Activated CD4-positive, alpha-beta T cell treated with anti-CD3 and anti-CD28 coated beads for 24 hours (primary cell): Measurements from ENCODE around the gene PRDM10.

Source experiments
- DNase-seq, 2 donors: peaks; one replicate each; pipeline ENCODE4 v3.0.0-alpha.2; 2020; ENCODE audit warnings: low read depth in 2 of 2

The PRDM10 gene

DNA sequence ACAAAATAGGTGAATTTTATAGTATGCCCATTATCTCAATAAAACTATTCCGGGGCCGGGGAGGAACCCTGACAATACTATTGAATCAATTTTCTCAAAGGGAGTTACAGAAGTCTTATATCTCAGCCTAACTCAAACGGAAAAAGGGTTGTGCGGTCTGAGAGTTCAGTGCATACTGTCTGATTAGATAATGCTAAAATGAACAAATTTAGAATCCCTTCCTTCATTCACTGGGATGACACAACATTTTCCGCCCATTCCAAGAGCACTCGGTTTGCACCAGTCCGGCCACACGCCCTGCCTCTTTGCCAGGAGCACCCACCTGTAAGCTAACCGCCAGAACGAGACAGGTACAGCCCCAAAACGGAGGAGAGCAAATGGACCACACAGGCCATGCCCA, 57.3 kb downstream of the PRDM10 start:
- no peak for DNase-seq

DNA sequence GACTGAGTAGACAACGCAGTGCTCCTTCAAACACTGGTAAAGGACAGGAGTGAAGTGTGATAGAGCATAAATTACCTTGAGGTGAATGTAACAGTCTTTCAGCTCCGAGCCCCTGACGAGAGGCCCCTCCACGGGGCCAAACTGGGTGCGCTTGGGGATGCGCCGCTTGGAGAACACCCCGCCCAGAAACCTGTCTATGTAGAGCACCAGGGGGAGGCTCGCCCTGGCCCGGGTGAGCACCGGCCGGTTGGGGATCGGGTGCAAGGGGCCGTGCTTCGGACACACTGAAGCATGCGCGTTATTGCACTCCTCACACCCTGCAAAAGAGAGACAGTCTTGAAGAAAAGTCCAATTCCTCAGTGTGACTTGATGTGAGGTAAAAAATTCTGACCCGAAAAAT, 57.9 kb downstream of the PRDM10 start:
- DNase-seq = no peak

DNA sequence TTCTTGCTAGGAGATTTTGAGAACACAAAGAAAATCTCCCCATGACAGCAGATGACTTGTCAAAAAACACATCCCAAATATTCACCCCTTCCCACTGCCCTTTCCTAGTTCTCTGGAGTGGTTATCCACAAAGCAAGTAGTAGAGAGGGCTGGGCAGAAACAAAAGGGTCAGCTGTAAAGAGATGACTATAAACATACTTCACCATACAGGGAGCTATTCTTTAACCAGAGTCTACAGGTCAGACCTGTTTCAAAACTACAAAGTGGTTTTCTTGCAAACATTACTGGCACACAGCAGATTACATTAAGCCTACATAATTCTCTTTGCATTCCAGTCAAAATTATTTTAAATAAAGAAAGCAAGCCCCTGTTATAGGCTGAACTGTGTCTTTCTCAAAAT, 59.6 kb downstream of the PRDM10 start:
- no peak for DNase-seq

DNA sequence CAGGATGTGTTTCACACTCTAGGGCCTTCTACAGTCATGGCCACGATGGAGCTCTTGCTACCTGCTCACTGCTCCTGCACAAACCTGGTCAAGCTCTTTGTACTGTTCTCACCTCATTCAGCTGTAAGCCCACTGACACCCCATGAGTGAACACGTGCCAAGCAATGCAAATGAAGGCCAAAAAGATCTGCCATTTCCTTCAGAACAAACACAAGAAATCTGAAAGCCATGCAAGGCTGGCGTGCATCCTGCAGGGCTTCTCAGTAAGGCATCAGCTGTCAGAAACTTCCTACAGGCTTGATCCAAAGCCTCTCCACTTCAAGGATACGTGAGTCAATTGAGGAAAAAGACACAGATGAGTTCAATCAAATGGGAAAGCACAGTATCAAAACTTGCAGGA, 63.1 kb downstream of the PRDM10 start:
- DNase-seq = no peak

DNA sequence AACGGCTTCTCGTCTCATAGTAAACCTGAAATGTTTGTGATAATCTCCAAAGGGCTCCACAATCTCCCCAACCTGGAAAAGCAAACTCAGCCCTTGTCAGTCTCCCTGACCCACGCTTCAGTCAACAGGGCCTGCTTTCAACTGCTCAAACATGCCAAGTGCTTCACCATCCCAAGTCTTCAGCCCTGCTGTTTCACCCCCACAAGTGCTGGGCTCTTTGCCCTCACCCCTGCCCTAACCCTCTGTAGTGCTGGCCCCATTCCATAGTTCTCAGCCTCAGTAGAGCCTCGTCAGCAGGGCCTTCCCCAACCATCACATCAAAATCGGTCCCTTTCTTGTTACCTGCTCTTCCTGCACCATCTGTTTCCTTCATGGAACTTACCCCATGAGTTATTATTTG, 63.9 kb downstream of the PRDM10 start:
- no peak for DNase-seq

DNA sequence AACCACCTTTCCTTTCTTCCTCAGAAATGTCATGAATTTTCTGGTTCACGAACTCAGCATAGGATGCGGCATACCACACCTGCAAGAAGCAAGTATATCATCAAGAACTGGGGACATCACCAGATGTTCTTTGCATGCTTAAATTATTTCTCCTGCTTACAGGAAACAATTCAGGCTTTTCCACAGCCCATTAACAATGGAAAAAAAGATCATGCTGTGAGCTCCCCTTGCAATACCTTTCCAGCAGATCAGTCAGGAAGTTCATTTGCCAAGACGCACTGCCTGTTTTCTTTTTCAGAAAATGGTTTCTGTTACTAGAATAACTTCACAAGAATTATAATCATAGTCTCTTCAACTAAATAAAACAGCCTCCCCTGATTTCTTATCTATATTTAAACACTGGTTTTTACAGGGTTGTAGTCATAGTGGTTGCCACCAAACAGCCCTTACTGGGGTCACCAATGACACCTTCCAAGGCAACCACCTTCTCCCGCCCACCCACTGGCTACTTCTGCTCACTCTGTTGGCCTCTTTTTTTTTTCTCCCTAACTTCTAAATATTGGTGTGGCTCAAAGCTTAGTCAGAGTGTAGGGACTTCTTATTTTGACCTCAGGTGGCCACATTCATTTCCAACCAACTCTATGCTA, 64.9 kb downstream of the PRDM10 start:
- no peak for DNase-seq

DNA sequence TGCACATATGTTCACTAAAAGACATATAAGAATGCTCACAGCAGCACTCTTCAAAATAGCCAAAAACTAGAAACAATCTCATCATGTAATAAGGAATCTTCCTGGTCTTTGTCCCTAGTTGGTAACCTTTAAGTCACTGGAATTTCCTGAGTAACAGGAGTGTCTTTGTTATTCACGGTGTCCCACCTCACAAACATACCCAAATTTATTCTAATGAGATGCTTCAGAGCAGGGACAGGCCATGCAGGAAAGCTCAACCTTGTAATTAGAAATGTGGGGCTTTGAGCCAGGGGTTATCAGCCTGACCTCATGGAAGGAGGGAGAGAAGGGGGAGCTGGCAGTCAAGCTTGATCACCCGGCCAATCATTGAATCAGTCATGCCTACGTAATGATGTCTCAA, 66.9 kb downstream of the PRDM10 start:
- no peak for DNase-seq

DNA sequence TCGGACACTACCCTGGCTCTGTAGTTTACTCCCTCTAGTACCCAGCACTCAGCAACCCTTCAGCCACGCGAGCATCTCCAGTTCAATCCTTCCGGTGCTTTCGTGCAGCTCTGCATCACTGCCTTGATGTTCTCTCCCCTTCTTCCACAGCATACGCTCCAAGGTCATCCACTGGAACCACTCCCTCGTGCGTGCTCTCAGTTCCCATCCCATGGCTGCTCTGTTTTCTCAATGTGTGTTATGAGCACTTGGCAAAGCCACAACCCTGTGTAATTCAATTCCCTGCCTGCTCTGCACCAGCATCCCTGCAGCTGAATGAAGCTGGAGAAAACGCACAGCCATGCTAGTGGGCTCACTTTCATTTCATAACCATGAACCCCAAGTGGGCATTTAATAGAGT, 68.7 kb downstream of the PRDM10 start:
- DNase-seq = no peak

DNA sequence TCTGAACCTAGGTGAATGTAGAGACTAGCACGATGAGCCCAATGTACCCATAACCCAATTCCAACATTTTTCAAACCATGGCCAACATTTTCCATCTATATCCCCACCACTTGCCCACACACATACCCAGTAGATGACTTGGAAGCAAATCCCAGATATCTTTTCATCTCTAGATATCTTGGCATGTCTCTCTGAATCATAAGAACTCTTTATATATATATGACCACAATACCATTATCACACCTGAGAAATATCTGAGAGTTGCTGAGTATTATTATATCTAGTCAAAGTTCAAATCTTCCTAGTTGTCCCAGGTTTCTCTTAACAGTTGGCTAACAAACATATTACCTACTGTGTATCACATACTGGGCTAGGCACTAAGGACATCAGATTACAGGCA, 69.4 kb downstream of the PRDM10 start:
- DNase-seq = no peak

DNA sequence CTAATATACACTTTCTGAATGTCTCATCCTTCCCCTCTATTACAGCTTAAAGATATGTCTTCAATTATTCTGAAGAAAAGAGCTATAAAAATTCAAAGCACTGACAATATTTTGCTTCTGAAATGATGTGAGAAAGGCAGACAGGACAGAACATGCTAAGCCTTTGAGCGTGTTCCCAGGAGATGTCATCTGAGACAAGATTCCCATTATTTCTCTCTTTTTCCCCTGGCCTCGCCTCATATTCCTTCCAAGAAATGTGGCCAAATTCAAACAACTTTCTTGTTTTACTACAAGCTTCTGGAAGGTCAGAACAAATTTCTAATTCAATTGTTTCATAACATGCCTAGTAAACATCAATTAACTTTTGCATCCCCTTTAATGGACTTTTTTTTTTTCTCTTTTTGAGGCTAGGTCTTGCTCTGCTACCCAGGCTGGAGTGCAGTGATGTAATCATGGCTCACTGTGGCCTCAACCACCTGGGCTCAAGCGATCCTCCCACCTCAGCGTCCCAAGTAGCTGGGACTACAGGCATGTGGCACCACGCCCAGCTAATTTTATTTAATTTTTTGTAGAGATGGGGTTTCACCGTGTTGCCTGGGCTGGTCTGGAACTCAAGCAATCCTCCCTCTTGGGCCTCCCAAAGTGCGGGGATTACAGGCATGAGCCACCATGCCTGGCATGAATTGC, 70.1 kb downstream of the PRDM10 start:
- DNase-seq = no peak

DNA sequence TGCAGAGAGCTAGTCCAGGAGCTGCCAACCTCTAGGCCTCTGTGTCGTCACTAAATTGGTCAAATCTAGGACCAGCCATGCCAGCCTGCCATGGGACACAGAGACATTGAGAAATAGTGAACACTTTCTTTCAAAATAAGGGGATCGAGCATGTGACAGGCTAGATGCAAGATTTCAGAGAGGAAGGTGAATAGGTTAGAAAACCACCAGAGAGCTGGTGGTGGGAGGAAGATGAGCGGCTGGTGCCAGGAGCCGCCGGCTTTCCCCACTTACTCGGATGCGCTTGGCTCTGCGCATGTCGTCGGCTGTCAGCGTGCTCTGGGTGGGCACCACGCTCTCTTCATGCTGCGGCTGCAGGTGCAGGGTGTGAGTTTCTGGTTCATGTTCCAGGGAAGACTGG, 71.9 kb downstream of the PRDM10 start:
- no peak for DNase-seq

DNA sequence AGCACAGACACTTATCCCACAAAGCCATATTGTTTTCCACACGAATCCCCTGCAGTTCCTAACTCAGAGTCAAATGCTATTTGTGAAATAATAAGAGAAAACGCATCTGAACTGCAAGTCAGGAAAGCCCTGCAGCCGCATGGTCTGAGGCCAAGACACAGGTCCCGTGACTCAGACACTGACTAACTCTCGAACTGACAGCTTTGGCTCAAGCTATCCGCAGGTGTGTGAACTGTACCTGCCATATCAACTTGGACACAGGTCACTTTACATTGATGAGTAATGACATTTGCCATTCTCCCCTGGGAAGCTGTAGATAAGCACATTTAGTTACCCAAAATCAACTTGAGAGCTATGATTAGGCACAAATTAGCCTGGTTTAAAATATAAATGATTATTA, 72.3 kb downstream of the PRDM10 start:
- no peak for DNase-seq

DNA sequence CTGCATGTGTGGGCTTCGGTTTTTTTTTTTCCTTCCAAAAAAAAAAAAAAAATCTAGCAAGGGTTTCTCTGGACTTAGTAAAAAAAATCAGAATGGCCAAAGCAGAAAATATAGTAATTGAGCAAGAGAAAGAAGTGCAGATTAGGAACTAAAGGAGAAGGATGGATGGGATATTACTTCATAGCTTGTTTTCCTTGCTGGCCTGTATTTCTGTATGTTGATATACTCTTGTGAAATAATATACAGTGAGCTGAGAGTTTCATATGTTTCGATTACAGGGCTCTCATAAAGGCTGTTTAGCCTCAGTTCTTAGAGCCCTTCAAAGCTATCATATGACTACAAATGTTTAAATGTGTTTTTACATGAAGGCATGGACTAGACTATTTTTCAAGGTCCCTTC, 72.9 kb downstream of the PRDM10 start:
- no peak for DNase-seq

DNA sequence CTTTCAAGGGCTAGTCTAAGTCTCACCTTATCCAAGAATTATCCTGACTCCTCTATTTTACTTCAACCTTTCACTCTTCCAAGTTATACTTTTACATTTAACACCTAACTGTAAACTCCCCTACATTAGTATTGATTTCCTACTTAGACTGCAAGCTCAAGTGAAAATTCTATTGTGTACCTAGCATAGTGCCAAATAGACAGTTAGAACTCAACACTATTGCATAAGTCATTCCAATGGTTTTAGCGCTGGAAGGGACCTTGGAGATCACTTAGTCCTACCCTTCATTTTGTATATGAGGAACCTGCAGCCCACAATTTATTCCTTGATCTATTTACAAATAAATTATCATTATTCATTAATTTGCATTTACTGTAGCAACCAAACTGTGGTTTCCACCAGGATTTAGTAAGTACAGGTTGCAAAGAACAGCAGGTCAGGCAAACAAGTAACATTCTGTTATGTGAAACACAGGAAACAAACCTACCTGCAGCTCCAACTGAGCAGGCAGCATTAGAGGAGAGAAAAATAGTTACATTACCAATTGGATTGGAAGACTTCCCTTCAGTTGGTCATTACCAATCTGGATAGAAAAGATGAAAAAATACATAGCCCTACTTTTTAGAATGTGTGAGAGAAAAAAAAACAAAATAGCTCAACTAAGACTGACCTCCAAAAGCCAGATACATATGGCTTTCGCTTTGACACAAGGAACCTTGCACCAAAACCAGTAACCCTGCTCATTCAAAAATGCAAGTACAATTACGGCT, 73.5 kb downstream of the PRDM10 start:
- DNase-seq = no peak

DNA sequence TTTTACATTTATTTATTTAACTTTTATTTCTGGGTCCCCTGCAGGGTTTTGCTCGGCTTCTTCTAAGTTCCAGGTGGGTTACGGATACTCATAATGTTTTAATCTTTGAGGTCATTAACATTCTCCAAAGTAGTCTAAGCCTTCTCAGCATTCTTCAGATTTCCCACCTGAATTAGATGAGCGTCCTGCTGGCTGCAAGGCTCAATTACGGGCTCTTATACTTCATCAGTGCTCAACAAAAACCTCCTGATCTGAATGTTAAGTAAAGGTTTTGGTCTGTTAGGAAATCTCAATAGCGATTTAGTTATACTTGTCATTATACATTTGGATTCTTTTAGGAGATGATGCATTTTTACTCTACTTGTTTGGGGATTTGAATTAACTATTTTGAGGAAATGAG, 80.0 kb downstream of the PRDM10 start:
- no peak for DNase-seq

DNA sequence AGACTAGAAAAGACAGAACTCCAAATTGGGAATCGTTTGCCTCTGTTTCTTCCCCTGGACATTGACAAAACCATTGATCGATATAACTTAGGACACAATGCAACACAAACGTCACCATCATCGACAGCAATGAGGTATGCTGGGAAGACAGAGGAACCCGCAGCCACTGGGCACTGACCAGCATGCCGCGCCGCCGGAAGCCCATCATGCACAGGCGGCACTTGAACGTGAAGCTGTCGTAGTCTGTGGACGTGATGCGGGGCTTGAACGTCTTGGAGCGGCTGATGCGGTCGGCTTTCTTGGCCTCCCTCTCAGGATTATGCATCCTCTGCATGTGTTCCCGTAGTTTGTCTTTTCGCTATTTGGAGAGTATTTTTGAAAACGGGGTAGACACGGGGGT, 84.3 kb downstream of the PRDM10 start:
- no peak for DNase-seq

DNA sequence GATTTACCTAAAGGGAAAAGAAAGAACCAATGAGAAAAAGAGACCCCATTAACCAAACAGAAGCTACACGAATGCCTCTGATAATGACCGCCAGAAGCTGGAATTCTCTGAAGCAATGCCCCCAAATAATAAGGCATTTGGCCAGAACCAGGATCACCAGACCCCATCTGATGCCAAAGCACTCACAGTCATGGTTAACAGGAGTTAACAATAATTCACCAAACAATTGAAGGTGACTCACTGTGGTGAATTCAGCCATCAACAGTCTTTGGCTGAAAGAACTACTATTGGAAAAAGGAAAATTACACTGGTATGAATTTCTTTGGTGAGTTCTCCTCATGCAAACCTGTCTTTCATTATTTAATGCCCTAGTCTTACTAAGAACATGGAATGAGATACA, 85.4 kb downstream of the PRDM10 start:
- DNase-seq = no peak

DNA sequence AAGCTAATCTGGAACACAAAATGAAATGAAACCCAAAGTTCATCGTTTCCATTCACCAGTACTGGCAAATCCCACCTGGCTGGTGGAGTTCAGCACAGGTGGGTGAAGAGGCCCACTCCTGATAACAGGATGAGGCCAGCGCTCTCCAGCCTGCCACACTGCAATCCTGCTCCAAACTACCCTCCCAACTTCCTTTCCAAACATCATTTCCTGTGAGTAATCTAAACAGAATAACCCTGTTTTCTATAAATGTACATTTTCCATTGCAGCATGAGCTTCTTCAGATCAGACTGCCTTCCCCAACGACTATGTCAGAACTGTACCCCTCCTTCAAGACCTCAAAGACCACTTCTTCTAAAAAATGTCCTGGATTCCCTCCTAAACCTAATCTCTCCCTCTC, 91.3 kb downstream of the PRDM10 start:
- DNase-seq = no peak

DNA sequence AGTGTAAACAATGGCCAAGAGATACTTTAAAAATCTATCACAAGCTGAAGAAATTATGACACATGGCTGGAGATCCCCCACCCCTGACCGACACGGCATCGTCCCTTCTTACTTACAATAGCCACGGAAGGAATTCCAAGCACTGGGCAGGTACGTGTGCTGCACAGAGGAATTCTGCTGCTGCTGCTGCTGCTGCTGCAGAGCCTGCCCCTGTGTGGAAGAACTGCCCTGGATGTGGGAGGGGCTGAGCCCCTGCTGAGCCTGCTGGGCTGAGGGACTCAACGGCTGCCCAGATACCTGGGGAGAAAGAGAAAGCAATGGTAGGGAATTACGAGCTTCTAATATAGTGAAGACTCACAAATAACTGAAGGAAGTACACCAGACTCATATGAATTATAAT, 92.3 kb downstream of the PRDM10 start:
- no peak for DNase-seq

DNA sequence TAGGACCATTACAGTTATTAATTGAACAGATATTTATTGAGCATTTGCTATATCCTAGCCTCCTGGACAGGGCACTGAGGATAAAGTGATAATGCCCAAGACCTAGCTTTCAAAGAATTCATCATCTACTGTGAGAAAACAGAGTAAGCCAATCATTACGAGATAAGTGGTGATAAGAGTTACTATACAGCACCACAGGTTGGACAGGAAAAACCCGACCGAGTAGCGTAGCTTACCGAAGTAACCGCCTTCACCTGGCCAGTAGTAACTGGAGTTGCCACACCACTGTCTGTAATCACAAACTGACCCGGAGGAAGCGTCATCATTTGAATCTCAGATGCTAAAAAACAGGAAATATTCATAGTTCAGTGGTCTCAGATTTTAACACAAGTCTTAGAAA, 97.2 kb downstream of the PRDM10 start:
- DNase-seq = no peak

DNA sequence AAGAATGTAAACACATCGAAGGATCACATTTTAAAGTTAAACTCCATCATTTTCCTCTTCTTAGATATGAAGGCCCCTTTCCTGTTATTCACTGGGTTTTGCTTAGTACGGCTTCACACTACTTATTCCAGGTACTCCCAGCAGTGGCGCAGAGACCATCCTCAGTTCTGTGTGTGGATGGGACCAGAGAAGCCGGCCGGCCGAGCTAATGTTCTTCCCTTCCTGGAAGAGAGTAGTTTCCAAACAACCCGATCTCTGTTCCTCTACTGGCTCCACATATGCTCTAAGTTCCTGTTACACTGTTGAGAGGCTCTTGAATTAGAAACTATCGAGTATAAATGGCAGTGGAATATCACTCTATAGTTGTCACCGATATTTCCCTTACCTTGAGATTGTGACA, 106.6 kb downstream of the PRDM10 start:
- DNase-seq = no peak

DNA sequence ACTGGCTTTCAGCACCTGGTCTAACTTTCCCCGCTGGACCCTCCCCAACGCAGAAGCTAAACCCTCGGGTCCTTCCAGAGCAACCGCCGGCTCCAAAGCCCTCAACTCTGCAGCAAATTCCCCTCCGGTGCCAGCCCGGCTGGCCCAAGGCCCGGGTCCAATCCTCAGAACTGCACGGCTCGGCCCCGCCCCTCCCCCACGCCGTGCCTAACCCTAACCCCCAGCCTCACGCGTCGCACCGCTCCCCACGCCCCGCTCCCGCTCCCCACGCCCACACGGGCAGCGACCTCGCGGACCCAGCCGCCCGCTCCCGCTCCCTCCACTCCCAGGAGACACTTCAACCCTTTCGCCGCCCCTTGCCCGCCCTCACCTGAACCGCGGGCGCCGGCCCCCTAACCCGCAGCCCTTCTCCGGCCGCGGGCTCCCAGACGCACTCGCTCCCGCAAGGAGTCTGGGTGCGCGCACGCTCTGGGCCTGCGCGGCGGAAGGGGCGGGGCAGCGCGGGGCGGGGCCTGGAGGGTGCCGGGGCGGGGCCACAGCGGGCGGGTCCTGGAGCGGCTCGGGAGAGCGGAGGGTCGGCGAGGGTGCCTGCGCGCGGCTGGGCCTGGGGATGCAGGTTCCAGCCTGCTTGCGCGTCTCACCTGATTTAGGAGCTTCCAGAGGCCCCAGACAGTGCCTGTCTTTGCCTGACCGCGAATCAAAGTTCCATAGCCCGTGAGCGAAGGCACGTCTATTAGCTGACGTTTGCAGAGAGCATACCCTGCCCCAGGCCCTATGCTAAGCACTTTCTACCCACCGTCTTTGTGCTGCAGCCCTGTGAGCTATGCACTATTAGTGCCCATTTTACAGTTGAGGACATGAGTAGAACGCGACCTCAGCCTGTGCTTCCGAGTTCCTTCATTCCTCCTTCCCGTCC, 107.3 kb downstream of the PRDM10 start, which contains the start of gene NFRKB:
Gene NFRKB, minus strand, starts transcription at position 453 of the 916 bp plus-strand sequence. CDS start 2,729 bp downstream, outside the sequence.
- peak; percentile 84 for DNase-seq
